CD4-positive, CD25-positive, alpha-beta regulatory T cell (primary cell): Measurements from ENCODE around the gene CEACAM6. TPM values are rescaled to one million over a fixed set of nuclear protein-coding genes. Genes with fewer than 3 reads are reported as not detected.
"Not testable (repeated sequence)": the region's sequence is repeated elsewhere in the genome, so short reads cannot be mapped to it uniquely, and the experiment has no call there.

ENCODE experiments used
- ATAC-seq, 2 donors: fragments of 150-1000 bp; cut with Tn5 transposase; one replicate each; pipeline ENCODE4 v1.10.0; 2021; ENCODE audit warnings: low read depth in 2 of 2, moderate number of reproducible peaks in 2 of 2, moderate library complexity in 1 of 2
- DNase-seq, 3 donors: peaks; one replicate each; pipeline versions ENCODE4 v3.0.0 to v3.0.0-alpha.2; 2012 to 2022; ENCODE audit warnings: mixed read lengths in 1 of 3
- H3K27ac ChIP-seq: one replicate; pipeline ENCODE4 v1.7.0; 2013; ENCODE audit warnings: mild to moderate bottlenecking, low read length; ENCODE audit not compliant: insufficient read depth, poor library complexity, severe bottlenecking
- H3K27me3 ChIP-seq: one replicate; pipeline ENCODE4 v1.7.0; 2013; ENCODE audit warnings: low read length; ENCODE audit not compliant: control insufficient read depth, insufficient read depth
- H3K36me3 ChIP-seq: one replicate; pipeline ENCODE4 v1.7.0; 2013; ENCODE audit warnings: mild to moderate bottlenecking, low read length, moderate library complexity; ENCODE audit not compliant: control insufficient read depth, insufficient read depth
- H3K4me1 ChIP-seq: 2 replicates; pipeline ENCODE4 v1.7.0; 2013; ENCODE audit warnings: mild to moderate bottlenecking, low read length; ENCODE audit not compliant: insufficient read depth, control insufficient read depth, poor library complexity, severe bottlenecking
- H3K4me3 ChIP-seq: one replicate; pipeline ENCODE4 v1.7.0; 2013; ENCODE audit warnings: low read depth, mild to moderate bottlenecking, low read length, moderate library complexity
- H3K9me3 ChIP-seq, 2 experiments: 1 replicate in 1 of 2; 2 replicates in 1 of 2; pipeline ENCODE4 v1.7.0; 2013; ENCODE audit warnings: low read length in 2 of 2, mild to moderate bottlenecking in 1 of 2, moderate library complexity in 1 of 2; ENCODE audit not compliant: control insufficient read depth in 2 of 2
- H3K27ac Mint-ChIP-seq, 3 donors: one replicate each; pipeline ENCODE4 v1.8.0; 2020 to 2022; ENCODE audit warnings: mild to moderate bottlenecking in 3 of 3, mixed read lengths in 3 of 3, moderate library complexity in 2 of 3
- H3K27me3 Mint-ChIP-seq: one replicate; pipeline ENCODE4 v1.8.0; 2022; ENCODE audit warnings: mild to moderate bottlenecking, mixed read lengths
- H3K36me3 Mint-ChIP-seq: one replicate; pipeline ENCODE4 v1.8.0; 2020; ENCODE audit warnings: mixed read lengths
- H3K4me1 Mint-ChIP-seq, 4 donors: one replicate each; pipeline ENCODE4 v1.8.0; 2020 to 2022; ENCODE audit warnings: mixed read lengths in 4 of 4, mild to moderate bottlenecking in 1 of 4
- H3K4me3 Mint-ChIP-seq, 4 donors: one replicate each; pipeline ENCODE4 v1.8.0; 2020 to 2022; ENCODE audit warnings: mild to moderate bottlenecking in 4 of 4, mixed read lengths in 4 of 4, moderate library complexity in 3 of 4
- H3K9me3 Mint-ChIP-seq, 7 donors: one replicate each; pipeline ENCODE4 v1.8.0; 2020 to 2022; ENCODE audit warnings: mixed read lengths in 7 of 7, mild to moderate bottlenecking in 3 of 7, moderate library complexity in 2 of 7
- polyA plus RNA-seq, 4 donors: library from polyadenylated mRNA; unstranded; fragments of 300-500 nt; fragmentation: Illumina TruSeq; gene quantifications; one replicate each; pipeline ENCODE4 v1.2.3, GENCODE V29; 2021
- total RNA-seq: library from RNA; stranded (reverse); gene quantifications from one replicate; pipeline ENCODE4 v1.2.3, GENCODE V29; 2022

The CEACAM6 gene
- total RNA-seq = not detected
- not detected for polyA plus RNA-seq

DNA sequence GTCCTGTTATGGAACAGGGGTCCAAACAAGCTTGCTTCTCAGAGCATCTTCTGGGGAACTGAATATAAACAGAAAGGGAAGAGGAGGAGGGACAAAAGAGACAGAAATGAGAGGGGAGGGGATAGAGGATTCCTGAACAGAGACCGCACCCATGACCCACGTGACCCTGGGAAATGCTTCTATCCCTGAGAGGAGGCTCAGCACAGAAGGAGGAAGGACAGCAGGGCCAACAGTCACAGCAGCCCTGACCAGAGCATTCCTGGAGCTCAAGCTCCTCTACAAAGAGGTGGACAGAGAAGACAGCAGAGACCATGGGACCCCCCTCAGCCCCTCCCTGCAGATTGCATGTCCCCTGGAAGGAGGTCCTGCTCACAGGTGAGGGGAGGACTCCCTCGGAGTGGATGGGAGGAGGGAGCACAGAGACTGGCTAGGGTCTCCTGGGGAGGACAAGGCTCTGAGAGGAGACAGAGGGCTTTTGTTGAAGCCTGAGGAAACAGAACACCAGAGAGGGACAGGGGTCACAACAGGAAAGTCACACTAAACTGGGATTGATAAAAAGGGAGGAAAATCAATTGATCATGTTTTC lies at the start of gene CEACAM6:
CEACAM6 (plus strand) TSS at position 203 of the 586 bp plus-strand sequence; CDS start at position 312, 109 bp downstream.
- no peak within 1 kb of the TSS for H3K4me3 ChIP-seq
- no peaks in the 10 kb centered on the region for H3K4me1 ChIP-seq
- peaks cover 6% of the 10 kb centered on the region for H3K27me3 ChIP-seq
- H3K9me3 Mint-ChIP-seq = no peaks in the 10 kb centered on the region
- no peak for ATAC-seq
- H3K36me3 Mint-ChIP-seq = no peaks in the 10 kb centered on the region
- peaks cover 3 to 7% (median 5%) of the 10 kb centered on the region in 4 donors for H3K4me1 Mint-ChIP-seq
- DNase-seq = no peak
- H3K27ac ChIP-seq = no peak within 1 kb of the TSS
- no peaks in the 10 kb centered on the region for H3K9me3 ChIP-seq
- no peak within 1 kb of the TSS for H3K4me3 Mint-ChIP-seq
- no peak within 1 kb of the TSS for H3K27ac Mint-ChIP-seq
- H3K36me3 ChIP-seq = no peaks in the 10 kb centered on the region
- H3K27me3 Mint-ChIP-seq = peaks cover 35% of the 10 kb centered on the region

DNA sequence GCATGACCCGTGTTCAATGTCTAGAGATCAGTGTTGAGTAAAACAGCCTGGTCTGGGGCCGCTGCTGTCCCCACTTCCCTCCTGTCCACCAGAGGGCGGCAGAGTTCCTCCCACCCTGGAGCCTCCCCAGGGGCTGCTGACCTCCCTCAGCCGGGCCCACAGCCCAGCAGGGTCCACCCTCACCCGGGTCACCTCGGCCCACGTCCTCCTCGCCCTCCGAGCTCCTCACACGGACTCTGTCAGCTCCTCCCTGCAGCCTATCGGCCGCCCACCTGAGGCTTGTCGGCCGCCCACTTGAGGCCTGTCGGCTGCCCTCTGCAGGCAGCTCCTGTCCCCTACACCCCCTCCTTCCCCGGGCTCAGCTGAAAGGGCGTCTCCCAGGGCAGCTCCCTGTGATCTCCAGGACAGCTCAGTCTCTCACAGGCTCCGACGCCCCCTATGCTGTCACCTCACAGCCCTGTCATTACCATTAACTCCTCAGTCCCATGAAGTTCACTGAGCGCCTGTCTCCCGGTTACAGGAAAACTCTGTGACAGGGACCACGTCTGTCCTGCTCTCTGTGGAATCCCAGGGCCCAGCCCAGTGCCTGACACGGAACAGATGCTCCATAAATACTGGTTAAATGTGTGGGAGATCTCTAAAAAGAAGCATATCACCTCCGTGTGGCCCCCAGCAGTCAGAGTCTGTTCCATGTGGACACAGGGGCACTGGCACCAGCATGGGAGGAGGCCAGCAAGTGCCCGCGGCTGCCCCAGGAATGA lies 48.4 kb upstream of the CEACAM6 start:
- Histone ChIP-seq H3K27me3 (peaks cover 1% of the 10 kb centered on the region), H3K4me3 (no peak overlapping the region), H3K9me3 (no peaks in the 10 kb centered on the region), H3K36me3 (no peaks in the 10 kb centered on the region), H3K4me1 (no peaks in the 10 kb centered on the region), H3K27ac (no peak overlapping the region)
- Mint-ChIP-seq H3K4me1 (peaks cover 0 to 8% (median 6%) of the 10 kb centered on the region in 4 donors), H3K27ac (no peak overlapping the region), H3K4me3 (peak overlapping the region in 3 of 4 donors; percentile 22 to 83 (median 76)), H3K9me3 (no peaks in the 10 kb centered on the region), H3K36me3 (no peaks in the 10 kb centered on the region), H3K27me3 (peaks cover 25% of the 10 kb centered on the region)
- ATAC-seq = peak; percentile 84
- peak; percentile 51 to 77 (median 77) for DNase-seq

DNA sequence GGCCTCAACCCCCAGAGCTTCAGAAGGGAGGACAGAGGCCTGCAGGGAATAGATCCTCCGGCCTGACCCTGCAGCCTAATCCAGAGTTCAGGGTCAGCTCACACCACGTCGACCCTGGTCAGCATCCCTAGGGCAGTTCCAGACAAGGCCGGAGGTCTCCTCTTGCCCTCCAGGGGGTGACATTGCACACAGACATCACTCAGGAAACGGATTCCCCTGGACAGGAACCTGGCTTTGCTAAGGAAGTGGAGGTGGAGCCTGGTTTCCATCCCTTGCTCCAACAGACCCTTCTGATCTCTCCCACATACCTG lies 47.9 kb upstream of the CEACAM6 start:
- Mint-ChIP-seq H3K4me1 (peaks cover 0 to 8% (median 6%) of the 10 kb centered on the region in 4 donors), H3K36me3 (no peaks in the 10 kb centered on the region), H3K27ac (no peak overlapping the region), H3K9me3 (no peaks in the 10 kb centered on the region), H3K27me3 (peaks cover 27% of the 10 kb centered on the region), H3K4me3 (no peak overlapping the region)
- Histone ChIP-seq H3K27me3 (peaks cover 2% of the 10 kb centered on the region), H3K27ac (no peak overlapping the region), H3K9me3 (no peaks in the 10 kb centered on the region), H3K36me3 (no peaks in the 10 kb centered on the region), H3K4me1 (no peaks in the 10 kb centered on the region), H3K4me3 (no peak overlapping the region)
- ATAC-seq (no peak), DNase-seq (no peak)

DNA sequence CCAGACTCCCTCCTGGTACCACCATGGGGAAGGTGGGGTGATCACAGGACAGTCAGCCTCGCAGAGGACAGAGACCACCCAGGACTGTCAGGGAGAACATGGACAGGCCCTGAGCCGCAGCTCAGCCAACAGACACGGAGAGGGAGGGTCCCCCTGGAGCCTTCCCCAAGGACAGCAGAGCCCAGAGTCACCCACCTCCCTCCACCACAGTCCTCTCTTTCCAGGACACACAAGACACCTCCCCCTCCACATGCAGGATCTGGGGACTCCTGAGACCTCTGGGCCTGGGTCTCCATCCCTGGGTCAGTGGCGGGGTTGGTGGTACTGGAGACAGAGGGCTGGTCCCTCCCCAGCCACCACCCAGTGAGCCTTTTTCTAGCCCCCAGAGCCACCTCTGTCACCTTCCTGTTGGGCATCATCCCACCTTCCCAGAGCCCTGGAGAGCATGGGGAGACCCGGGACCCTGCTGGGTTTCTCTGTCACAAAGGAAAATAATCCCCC lies 47.4 kb upstream of the CEACAM6 start:
- DNase-seq = no peak
- H3K27me3 Mint-ChIP-seq = peaks cover 30% of the 10 kb centered on the region

DNA sequence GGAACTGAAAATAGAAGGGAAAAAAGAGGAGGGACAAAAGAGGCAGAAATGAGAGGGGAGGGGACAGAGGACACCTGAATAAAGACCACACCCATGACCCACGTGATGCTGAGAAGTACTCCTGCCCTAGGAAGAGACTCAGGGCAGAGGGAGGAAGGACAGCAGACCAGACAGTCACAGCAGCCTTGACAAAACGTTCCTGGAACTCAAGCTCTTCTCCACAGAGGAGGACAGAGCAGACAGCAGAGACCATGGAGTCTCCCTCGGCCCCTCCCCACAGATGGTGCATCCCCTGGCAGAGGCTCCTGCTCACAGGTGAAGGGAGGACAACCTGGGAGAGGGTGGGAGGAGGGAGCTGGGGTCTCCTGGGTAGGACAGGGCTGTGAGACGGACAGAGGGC lies 46.8 kb upstream of the CEACAM6 start, which contains the start of gene CEACAM5:
CEACAM5 (plus strand) TSS at position 146 of the 400 bp plus-strand sequence; CDS start at position 252, 106 bp downstream.
- DNase-seq = no peak
- H3K4me3 ChIP-seq = no peak within 1 kb of the TSS
- no peak within 1 kb of the TSS for H3K27ac ChIP-seq
- no peaks in the 10 kb centered on the region for H3K4me1 ChIP-seq
- peaks cover 30% of the 10 kb centered on the region for H3K27me3 Mint-ChIP-seq
- ATAC-seq = no peak
- H3K27ac Mint-ChIP-seq = peak within 1 kb of the TSS in 1 of 3 donors; percentile 15
- peaks cover 2% of the 10 kb centered on the region for H3K27me3 ChIP-seq
- no peaks in the 10 kb centered on the region for H3K36me3 Mint-ChIP-seq
- no peaks in the 10 kb centered on the region for H3K36me3 ChIP-seq
- H3K4me1 Mint-ChIP-seq = peaks cover 0 to 8% (median 6%) of the 10 kb centered on the region in 4 donors
- no peaks in the 10 kb centered on the region for H3K9me3 ChIP-seq
- H3K9me3 Mint-ChIP-seq = no peaks in the 10 kb centered on the region
- no peak within 1 kb of the TSS for H3K4me3 Mint-ChIP-seq

More for the DNA sequence above, 47.4 kb upstream of the CEACAM6 start:
- no peaks in the 10 kb centered on the region for H3K36me3 Mint-ChIP-seq
- ATAC-seq = no peak
- Histone ChIP-seq H3K27ac (no peak overlapping the region), H3K36me3 (no peaks in the 10 kb centered on the region), H3K9me3 (no peaks in the 10 kb centered on the region), H3K4me1 (no peaks in the 10 kb centered on the region), H3K4me3 (no peak overlapping the region), H3K27me3 (peaks cover 2% of the 10 kb centered on the region)
- H3K9me3 Mint-ChIP-seq = no peaks in the 10 kb centered on the region
- no peak overlapping the region for H3K27ac Mint-ChIP-seq
- H3K4me3 Mint-ChIP-seq = no peak overlapping the region
- H3K4me1 Mint-ChIP-seq = peaks cover 0 to 8% (median 6%) of the 10 kb centered on the region in 4 donors

DNA sequence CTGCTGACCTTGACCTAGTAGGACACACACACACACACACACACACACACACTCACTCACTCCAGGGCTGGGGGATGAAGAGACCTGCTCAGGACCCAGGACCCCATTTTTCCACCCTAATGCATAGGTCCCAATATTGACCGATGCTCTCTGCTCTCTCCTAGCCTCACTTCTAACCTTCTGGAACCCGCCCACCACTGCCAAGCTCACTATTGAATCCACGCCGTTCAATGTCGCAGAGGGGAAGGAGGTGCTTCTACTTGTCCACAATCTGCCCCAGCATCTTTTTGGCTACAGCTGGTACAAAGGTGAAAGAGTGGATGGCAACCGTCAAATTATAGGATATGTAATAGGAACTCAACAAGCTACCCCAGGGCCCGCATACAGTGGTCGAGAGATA lies 45.8 kb upstream of the CEACAM6 start:
- peaks cover 30% of the 10 kb centered on the region for H3K27me3 Mint-ChIP-seq
- not testable (repeated sequence) for H3K27me3 ChIP-seq

DNA sequence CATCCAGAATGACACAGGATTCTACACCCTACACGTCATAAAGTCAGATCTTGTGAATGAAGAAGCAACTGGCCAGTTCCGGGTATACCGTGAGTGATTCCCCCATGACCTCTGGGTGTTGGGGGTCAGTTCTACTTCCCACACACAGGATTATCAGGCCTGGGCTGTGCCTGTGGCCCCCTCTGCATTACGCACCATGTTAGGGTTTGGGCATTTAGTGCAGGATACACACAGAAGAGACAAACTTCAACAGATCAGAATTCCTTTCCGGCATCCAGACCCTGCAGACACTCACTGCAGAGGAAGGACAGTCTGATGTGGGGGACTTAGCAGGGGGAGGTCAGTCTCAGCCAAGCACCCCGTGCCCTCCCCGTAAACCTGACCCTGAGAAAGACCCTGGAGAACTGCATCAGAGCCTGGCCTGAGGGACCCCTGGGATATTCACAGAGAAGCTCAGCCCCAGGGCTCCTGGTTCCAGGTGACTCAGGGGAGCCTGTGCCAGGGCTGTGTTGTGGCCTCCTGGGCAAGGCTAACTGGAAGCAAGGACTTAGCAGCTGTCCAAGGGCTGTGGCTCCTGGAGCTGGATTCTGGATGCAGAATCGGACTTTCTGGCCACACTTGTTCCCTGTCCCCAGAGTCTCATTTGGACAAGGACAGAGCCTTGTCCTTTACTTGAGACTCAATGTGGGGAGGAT lies 45.2 kb upstream of the CEACAM6 start:
- DNase-seq (no peak), ATAC-seq (no peak)
- Mint-ChIP-seq H3K4me1 (peaks cover 0 to 8% (median 6%) of the 10 kb centered on the region in 4 donors), H3K36me3 (no peaks in the 10 kb centered on the region), H3K4me3 (no peak overlapping the region), H3K27ac (no peak overlapping the region), H3K27me3 (peaks cover 26% of the 10 kb centered on the region), H3K9me3 (no peaks in the 10 kb centered on the region)
- Histone ChIP-seq H3K27ac (no peak overlapping the region), H3K9me3 (no peaks in the 10 kb centered on the region), H3K4me3 (no peak overlapping the region), H3K27me3 (peaks cover 2% of the 10 kb centered on the region), H3K36me3 (no peaks in the 10 kb centered on the region), H3K4me1 (no peaks in the 10 kb centered on the region)

More for the DNA sequence above, 45.8 kb upstream of the CEACAM6 start:
- H3K9me3 Mint-ChIP-seq, H3K36me3 Mint-ChIP-seq, H3K4me3 Mint-ChIP-seq, DNase-seq, H3K4me3 ChIP-seq, H3K9me3 ChIP-seq, H3K27ac ChIP-seq, H3K4me1 ChIP-seq, H3K36me3 ChIP-seq, ATAC-seq, H3K4me1 Mint-ChIP-seq: not testable (repeated sequence)
- peak overlapping the region in 1 of 3 donors; percentile 15 for H3K27ac Mint-ChIP-seq
